HEK293T (cell line): ENCODE measurements around the gene ARHGAP5.

Experiments
- CTCF ChIA-PET: fragments of 350-600 bp; formaldehyde crosslinking; extraction: SDS; loops from one replicate; lab custom pipeline; 2021; ENCODE audit warnings: antibody characterized with exemption, inconsistent platforms; lab: Yijun Ruan, JAX
- POLR2A ChIA-PET: fragments of 350-600 bp; formaldehyde crosslinking; extraction: SDS; loops from one replicate; lab custom pipeline; 2020; ENCODE audit warnings: antibody characterized with exemption, inconsistent platforms; lab: Yijun Ruan, JAX
- DNase-seq: peaks from one replicate; pipeline ENCODE4 v3.0.0; 2012; ENCODE audit warnings: mixed read lengths; ENCODE audit errors: extremely low spot score
- ARNT ChIP-seq: fragments of 450-650 bp; IDR thresholded peaks from 2 replicates; pipeline ENCODE4 v1.6.1; 2017; ENCODE audit warnings: mild to moderate bottlenecking
- BHLHE40 ChIP-seq: fragments of 450-650 bp; IDR thresholded peaks from 2 replicates; pipeline ENCODE4 v1.6.1; 2016; ENCODE audit warnings: mild to moderate bottlenecking, moderate library complexity, borderline replicate concordance
- CTBP1 ChIP-seq: fragments of 450-650 bp; IDR thresholded peaks from 2 replicates; pipeline ENCODE4 v1.6.1; 2016; ENCODE audit warnings: borderline replicate concordance
- ELF4 ChIP-seq: fragments of 450-650 bp; IDR thresholded peaks from 2 replicates; pipeline ENCODE4 v1.6.1; 2017; ENCODE audit warnings: antibody characterized with exemption
- FOXA1 ChIP-seq: fragments of 450-650 bp; IDR thresholded peaks from 2 replicates; pipeline ENCODE4 v1.6.1; 2016; ENCODE audit warnings: mild to moderate bottlenecking
- FOXK2 ChIP-seq: fragments of 450-650 bp; IDR thresholded peaks from 2 replicates; pipeline ENCODE4 v1.6.1; 2016; ENCODE audit warnings: mild to moderate bottlenecking
- FOXM1 ChIP-seq: fragments of 450-650 bp; IDR thresholded peaks from 2 replicates; pipeline ENCODE4 v1.6.1; 2017; ENCODE audit warnings: mild to moderate bottlenecking, borderline replicate concordance
- HDGF ChIP-seq: fragments of 450-650 bp; IDR thresholded peaks from 2 replicates; pipeline ENCODE4 v1.6.1; 2017; ENCODE audit warnings: antibody characterized with exemption, borderline replicate concordance
- L3MBTL2 ChIP-seq: fragments of 450-650 bp; conservative IDR thresholded peaks from 2 replicates; pipeline ENCODE4 v1.6.1; 2016; ENCODE audit warnings: mild to moderate bottlenecking
- LEF1 ChIP-seq: fragments of 450-650 bp; IDR thresholded peaks from 2 replicates; pipeline ENCODE4 v1.6.1; 2017; ENCODE audit warnings: mild to moderate bottlenecking, borderline replicate concordance
- NFRKB ChIP-seq: fragments of 450-650 bp; IDR thresholded peaks from 2 replicates; pipeline ENCODE4 v1.6.1; 2016; ENCODE audit warnings: mild to moderate bottlenecking, moderate library complexity
- SP1 ChIP-seq: fragments of 450-650 bp; IDR thresholded peaks from 2 replicates; pipeline ENCODE4 v1.6.1; 2017
- SUZ12 ChIP-seq: fragments of 450-650 bp; IDR thresholded peaks from 2 replicates; pipeline ENCODE4 v1.6.1; 2016; ENCODE audit warnings: mild to moderate bottlenecking
- TARDBP ChIP-seq: fragments of 450-650 bp; IDR thresholded peaks from 2 replicates; pipeline ENCODE4 v1.6.1; 2016
- ZNF384 ChIP-seq: fragments of 450-650 bp; IDR thresholded peaks from 2 replicates; pipeline ENCODE4 v1.6.1; 2016
- TF ChIP-seq, protein P1 (sequence below): fragments of 450-650 bp; IDR thresholded peaks from 2 replicates; pipeline ENCODE4 v1.6.1; 2016

ARHGAP5 gene

DNA sequence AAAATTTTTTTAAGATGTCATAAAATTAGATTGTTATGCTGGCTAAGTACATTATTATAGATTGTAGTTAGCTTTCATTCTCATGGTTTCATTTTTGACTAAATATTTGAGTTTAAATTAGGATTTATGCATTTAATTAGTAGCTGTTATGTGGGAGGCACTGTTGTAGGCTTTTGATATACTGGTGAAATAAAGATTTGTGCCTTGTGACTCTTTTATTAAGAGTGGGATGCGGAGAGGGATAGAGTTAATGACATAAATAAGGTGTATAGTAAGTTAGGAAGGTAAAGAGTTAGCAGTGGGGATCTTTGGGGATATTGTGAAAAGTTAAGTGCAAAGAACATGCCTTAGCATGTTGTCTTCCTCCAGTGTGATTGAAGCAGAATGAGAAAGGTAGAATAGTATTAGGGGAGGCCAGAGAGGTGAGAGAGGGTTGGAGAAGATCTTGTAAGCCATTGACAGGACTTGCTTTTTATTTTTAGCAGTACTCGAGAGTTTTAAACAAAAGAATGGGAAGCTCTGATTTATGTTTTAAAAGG lies 8.8 kb downstream of the ARHGAP5 start:
- TF ChIP-seq ELF4 (no peak), FOXA1 (no peak), HDGF (no peak), BHLHE40 (no peak), LEF1 (no peak), FOXK2 (no peak), TARDBP (no peak), FOXM1 (no peak), NFRKB (no peak), ARNT (no peak), SP1 (no peak), SUZ12 (no peak), CTBP1 (no peak), ZNF384 (no peak)
- TF ChIP-seq, protein P1, sequence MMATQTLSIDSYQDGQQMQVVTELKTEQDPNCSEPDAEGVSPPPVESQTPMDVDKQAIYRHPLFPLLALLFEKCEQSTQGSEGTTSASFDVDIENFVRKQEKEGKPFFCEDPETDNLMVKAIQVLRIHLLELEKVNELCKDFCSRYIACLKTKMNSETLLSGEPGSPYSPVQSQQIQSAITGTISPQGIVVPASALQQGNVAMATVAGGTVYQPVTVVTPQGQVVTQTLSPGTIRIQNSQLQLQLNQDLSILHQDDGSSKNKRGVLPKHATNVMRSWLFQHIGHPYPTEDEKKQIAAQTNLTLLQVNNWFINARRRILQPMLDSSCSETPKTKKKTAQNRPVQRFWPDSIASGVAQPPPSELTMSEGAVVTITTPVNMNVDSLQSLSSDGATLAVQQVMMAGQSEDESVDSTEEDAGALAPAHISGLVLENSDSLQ, result no peak
- ChIA-PET CTCF (interaction anchor here (0.6 kb wide), 1 partner anchor 144 kb away, joined by 4 read pairs; no protein-coding TSS in a partner anchor), POLR2A (interaction anchor here (1.3 kb wide), 1 partner anchor 9 kb away, joined by 7 read pairs; no protein-coding TSS in a partner anchor)
- no peak for DNase-seq

DNA sequence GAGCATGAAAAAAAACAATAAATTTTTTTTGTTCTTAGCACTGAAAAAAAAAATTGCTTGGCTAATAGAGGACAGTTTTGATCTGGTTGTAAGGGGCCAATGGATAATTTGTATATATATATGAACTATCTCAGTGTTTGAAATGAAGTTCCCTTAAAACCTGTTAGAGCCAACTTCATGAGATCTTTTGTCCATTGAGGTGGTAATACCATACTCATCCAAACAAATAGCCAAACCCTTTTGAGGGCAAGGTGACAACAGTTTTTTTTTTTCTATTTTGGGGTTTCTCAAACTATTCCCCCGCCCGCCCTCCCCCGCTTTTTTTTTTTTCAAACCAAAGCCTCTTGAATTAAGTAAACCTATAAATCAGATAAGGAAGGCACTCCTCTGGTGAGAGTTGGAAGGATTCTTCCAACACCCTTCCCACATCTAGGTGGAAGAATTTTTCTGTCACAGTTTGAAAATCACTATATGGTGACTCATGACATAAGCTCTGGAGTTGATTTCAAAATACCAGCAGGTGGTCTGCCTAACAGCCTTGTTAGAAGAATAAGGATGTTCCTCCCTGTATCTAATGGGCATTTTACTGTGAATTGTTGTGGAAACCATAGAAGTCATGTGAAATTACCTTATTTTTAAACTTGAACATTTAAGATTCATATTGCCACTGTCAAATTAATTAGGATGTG lies 10.2 kb downstream of the ARHGAP5 start:
- TF ChIP-seq CTBP1 (peak; percentile 81), SP1 (no peak)
- DNase-seq, result peak; percentile 32
- POLR2A ChIA-PET, result interaction anchor here (1.8 kb wide), 1 partner anchor 11 kb away, joined by 6 read pairs; the partner anchor contains the start of gene ARHGAP5
- CTCF ChIA-PET, result no interaction called here

DNA sequence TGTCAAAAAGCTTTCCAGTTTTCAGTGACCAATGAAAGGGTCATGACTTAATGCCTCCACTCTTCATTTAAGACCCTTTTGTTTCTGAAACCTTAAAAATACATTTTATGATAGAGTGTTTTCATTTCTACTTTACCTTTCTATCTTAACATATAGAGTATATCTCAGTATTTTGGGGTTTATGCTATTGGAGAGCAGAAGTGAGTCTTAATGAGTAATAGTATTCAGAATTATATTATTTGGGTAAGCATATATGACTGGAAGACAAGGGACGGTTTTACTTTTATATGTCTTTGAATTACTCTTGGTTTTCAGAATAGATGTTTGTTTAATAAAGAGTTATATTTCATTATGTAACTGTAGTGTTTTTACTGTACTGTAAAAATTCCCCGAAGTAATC lies 10.8 kb downstream of the ARHGAP5 start:
- POLR2A ChIA-PET, result interaction anchor here (1.8 kb wide), 1 partner anchor 11 kb away, joined by 6 read pairs; the partner anchor contains the start of gene ARHGAP5
- TF ChIP-seq TARDBP (no peak), HDGF (no peak), ELF4 (no peak), NFRKB (no peak), CTBP1 (no peak), BHLHE40 (no peak), ARNT (no peak), L3MBTL2 (no peak), SP1 (no peak), FOXK2 (no peak), SUZ12 (no peak)
- TF ChIP-seq, protein P1, result no peak
- DNase-seq, result no peak
- CTCF ChIA-PET, result no interaction called here

DNA sequence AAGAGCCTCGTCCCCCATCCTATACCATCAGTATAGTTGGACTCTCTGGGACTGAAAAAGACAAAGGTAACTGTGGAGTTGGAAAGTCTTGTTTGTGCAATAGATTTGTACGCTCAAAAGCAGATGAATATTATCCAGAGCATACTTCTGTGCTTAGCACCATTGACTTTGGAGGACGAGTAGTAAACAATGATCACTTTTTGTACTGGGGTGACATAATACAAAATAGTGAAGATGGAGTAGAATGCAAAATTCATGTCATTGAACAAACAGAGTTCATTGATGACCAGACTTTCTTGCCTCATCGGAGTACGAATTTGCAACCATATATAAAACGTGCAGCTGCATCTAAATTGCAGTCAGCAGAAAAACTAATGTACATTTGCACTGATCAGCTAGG lies 13.6 kb downstream of the ARHGAP5 start:
- ChIA-PET CTCF (no interaction called here), POLR2A (no interaction called here)
- TF ChIP-seq L3MBTL2 (no peak), ZNF384 (no peak), NFRKB (no peak), FOXM1 (no peak)

DNA sequence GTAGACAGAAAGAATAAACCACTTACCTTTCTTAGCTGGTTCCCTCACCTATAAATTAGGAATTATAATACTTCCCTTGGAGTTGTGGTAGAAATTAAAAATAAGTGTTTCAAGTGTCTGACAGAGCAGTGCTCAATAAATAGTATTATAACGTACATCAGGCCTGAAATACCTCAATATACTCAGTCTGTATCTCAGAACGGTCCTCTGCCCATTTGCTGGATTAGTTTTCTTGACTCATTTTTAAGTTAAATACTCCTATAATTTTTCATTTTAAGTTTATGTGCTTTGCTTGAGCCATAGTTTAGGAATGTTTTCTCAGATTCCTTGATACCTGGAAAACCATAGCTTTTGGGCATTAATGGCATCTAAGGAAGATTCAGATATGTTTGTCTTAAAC lies 22.4 kb downstream of the ARHGAP5 start:
- no peak for TF ChIP-seq FOXA1
- TF ChIP-seq ZNF384, result no peak
- TF ChIP-seq, protein P1, result no peak
- no peak for TF ChIP-seq NFRKB
- no peak for TF ChIP-seq HDGF
- TF ChIP-seq BHLHE40, result no peak
- TF ChIP-seq LEF1, result no peak
- TF ChIP-seq CTBP1, result no peak
- TF ChIP-seq L3MBTL2, result no peak
- no peak for TF ChIP-seq SP1
- TF ChIP-seq ELF4, result no peak
- TF ChIP-seq FOXM1, result no peak
- TF ChIP-seq ARNT, result no peak
- no peak for TF ChIP-seq SUZ12
- no peak for TF ChIP-seq FOXK2
- no peak for TF ChIP-seq TARDBP
- CTCF ChIA-PET, result no interaction called here
- DNase-seq, result no peak
- POLR2A ChIA-PET, result no interaction called here

More for the DNA sequence above, 13.6 kb downstream of the ARHGAP5 start:
- DNase-seq, result no peak

DNA sequence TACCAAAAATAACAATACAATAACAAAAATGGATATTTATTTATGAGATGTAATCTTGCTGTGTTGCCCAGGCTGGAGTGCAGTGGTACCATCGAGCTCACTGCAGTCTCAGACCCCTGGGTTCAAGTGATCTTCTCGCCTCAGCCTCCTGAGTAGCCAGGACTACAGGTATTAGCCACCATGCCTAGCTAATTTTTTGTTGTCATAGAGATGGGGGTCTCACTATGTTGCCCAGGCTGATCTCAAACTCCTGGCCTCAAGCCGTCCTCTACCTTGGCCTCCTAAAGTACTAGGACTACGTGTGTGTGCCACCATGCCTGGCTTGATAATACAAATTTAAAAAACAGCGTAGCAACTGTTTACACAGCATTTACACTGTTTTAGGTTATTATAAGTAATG lies 23.1 kb downstream of the ARHGAP5 start:
- no peak for TF ChIP-seq TARDBP
- no peak for TF ChIP-seq ELF4
- TF ChIP-seq BHLHE40, result no peak
- no peak for TF ChIP-seq HDGF
- TF ChIP-seq ARNT, result no peak
- no peak for TF ChIP-seq LEF1
- no peak for TF ChIP-seq SUZ12
- no peak for TF ChIP-seq ZNF384
- TF ChIP-seq NFRKB, result no peak
- TF ChIP-seq, protein P1, result no peak
- TF ChIP-seq L3MBTL2, result no peak
- TF ChIP-seq CTBP1, result no peak
- TF ChIP-seq FOXM1, result no peak
- no peak for TF ChIP-seq FOXA1
- TF ChIP-seq FOXK2, result no peak
- no peak for TF ChIP-seq SP1
- DNase-seq, result no peak
- ChIA-PET POLR2A (no interaction called here), CTCF (no interaction called here)
